IPS-11a (cell line): Measurements from ENCODE around the gene UTS2.

Experiments used
- H3K4me3 ChIP-seq: one replicate; pipeline ENCODE4 v1.5.1; 2013; ENCODE audit warnings: low read depth, low read length, control low read depth

The UTS2 gene

GRCh38 chr1:7813677-7814373 lies 39.0 kb downstream of the UTS2 start:
- H3K4me3 ChIP-seq: no peak overlapping the region

- no peak overlapping the region for H3K4me3 ChIP-seq
Measured at GRCh38 chr1:7811476-7811875, 41.4 kb downstream of the UTS2 start.

- no peak overlapping the region for H3K4me3 ChIP-seq
Measured at GRCh38 chr1:7810395-7810794, 42.5 kb downstream of the UTS2 start.

GRCh38 chr1:7809742-7810141 lies 43.1 kb downstream of the UTS2 start:
- H3K4me3 ChIP-seq: no peak overlapping the region

- no peak overlapping the region for H3K4me3 ChIP-seq
Measured at GRCh38 chr1:7808253-7808844, 44.5 kb downstream of the UTS2 start.

GRCh38 chr1:7805460-7805859 lies 47.4 kb downstream of the UTS2 start:
- no peak overlapping the region for H3K4me3 ChIP-seq
